T-helper 9 cell (primary cell): ENCODE results near the gene MYOC.
"Not testable (repeated sequence)": the region's sequence is repeated elsewhere in the genome, so short reads cannot be mapped to it uniquely, and the experiment has no call there.

Experiments used
- DNase-seq: peaks from one replicate; pipeline ENCODE4 v3.0.0-alpha.2; 2020

MYOC gene

GRCh38 chr1:171600862-171601261 is 51.6 kb downstream of the MYOC start:
- DNase-seq = no peak

- DNase-seq = not testable (repeated sequence)
These were observed 52.2 kb downstream of the MYOC start for GRCh38 chr1:171600310-171600709.

- no peak for DNase-seq
These were observed 55.3 kb downstream of the MYOC start for GRCh38 chr1:171597203-171597602.

- no peak for DNase-seq
These were observed 55.8 kb downstream of the MYOC start for GRCh38 chr1:171596705-171597104.

- no peak for DNase-seq
These were observed 56.4 kb downstream of the MYOC start for GRCh38 chr1:171596119-171596518.

GRCh38 chr1:171595324-171595723 is 57.2 kb downstream of the MYOC start:
- no peak for DNase-seq

- no peak for DNase-seq
These were observed 62.5 kb downstream of the MYOC start for GRCh38 chr1:171590022-171590421.

- no peak for DNase-seq
These were observed 64.3 kb downstream of the MYOC start for GRCh38 chr1:171588230-171588629.

- DNase-seq = no peak
These were observed 66.8 kb downstream of the MYOC start for GRCh38 chr1:171585715-171586114.
